Epithelial cell of esophagus (primary cell): ENCODE results near the gene ZNF579.

Source experiments
- DNase-seq: peaks from one replicate; pipeline ENCODE4 v3.0.0; 2010; ENCODE audit warnings: low read depth
- H3K4me3 ChIP-seq: 2 replicates; pipeline ENCODE4 v1.5.1; 2011; ENCODE audit warnings: mild to moderate bottlenecking, low read length, control low read depth
- TF ChIP-seq, protein P1 (sequence below): IDR thresholded peaks from 2 replicates; pipeline ENCODE4 v1.5.1; 2011; ENCODE audit warnings: low read depth, mild to moderate bottlenecking, low read length, control low read depth, inconsistent platforms; ENCODE audit not compliant: insufficient read depth; ENCODE audit errors: missing control alignments

ZNF579 gene

DNA sequence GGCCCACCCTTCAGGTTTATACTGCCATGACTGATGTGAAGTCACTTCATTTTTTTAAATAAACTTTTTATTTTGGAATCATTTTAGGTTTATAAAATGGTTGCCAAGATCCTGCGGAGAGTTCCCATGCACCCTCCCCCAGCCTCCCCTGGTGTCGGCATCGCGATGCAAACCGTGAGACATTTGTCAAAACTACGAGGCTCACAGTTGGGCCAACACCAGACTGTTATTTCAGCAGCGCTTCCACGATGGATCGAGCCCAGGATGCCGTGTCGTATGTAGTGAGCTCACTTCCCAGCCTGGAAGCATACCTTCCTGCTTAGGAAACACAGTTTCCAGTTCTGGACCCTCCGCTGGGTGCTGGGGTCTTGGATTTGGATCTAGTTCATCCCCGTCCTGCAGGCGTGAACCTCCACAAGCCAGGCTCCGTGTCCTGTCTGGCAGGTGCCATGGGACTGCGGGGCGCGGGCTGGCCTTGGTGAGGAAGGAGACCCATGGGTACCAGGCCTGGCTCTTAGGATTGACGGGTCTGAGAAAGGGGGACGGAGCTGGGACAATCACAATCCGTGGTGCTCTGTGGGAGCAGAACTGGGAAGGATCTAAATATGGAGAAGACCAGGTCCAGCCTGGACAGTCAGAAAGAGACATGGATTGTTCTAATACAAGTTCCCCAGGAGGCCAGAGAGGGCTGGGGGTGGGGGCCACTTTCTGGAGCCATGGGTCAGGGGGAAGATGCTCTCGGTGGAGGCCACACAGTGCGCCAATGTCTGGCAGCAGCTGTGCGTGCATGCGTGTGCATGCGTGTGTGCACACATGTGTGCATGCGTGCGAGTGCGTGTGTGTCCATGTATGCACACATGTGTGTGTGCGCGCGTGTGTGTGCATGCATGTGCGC is 41.3 kb downstream of the ZNF579 start:
- TF ChIP-seq, protein P1, sequence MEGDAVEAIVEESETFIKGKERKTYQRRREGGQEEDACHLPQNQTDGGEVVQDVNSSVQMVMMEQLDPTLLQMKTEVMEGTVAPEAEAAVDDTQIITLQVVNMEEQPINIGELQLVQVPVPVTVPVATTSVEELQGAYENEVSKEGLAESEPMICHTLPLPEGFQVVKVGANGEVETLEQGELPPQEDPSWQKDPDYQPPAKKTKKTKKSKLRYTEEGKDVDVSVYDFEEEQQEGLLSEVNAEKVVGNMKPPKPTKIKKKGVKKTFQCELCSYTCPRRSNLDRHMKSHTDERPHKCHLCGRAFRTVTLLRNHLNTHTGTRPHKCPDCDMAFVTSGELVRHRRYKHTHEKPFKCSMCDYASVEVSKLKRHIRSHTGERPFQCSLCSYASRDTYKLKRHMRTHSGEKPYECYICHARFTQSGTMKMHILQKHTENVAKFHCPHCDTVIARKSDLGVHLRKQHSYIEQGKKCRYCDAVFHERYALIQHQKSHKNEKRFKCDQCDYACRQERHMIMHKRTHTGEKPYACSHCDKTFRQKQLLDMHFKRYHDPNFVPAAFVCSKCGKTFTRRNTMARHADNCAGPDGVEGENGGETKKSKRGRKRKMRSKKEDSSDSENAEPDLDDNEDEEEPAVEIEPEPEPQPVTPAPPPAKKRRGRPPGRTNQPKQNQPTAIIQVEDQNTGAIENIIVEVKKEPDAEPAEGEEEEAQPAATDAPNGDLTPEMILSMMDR: no peak
- no peak for DNase-seq

DNA sequence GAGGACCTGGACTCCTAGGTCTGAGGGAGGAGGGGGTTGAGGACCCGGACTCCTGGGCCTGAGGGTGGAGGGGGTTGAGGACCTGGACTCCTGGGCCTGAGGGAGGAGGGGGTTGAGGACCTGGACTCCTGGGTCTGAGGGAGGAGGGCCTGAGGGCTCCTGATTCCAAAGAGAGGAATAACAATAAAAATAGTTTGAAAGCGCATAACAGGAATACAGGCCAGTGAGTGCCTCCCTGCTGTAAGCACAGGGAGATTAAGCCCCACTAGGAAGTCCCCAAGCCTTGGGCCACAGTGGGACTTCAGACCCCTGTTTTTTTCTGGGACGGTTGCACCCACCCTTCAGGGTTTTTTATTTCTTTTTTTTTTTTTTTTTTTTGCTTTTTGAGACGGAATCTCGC is 42.5 kb downstream of the ZNF579 start:
- H3K4me3 ChIP-seq: no peak overlapping the region

More for the DNA sequence above, 41.3 kb downstream of the ZNF579 start:
- no peak overlapping the region for H3K4me3 ChIP-seq

DNA sequence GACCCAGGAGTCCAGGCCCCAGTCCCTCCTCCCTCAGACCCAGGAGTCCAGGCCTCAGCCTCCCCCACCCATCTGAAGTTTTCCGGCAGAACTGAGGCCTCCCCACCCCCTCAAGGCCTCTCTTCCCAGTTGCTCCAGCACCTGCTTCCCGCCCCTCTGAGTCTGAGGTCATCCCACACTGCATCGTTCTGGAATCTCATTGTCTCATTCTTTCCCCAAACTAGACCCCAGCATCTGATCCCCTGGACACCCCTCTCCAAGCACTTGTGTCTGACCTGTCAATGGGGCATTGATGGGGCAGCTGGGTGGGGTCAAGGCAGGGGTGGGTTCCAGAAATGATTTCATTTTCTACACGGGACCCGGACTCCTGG is 42.9 kb downstream of the ZNF579 start:
- TF ChIP-seq, protein P1: no peak
- no peak for DNase-seq
- H3K4me3 ChIP-seq: no peak overlapping the region

More for the DNA sequence above, 42.5 kb downstream of the ZNF579 start:
- TF ChIP-seq, protein P1: no peak
- no peak for DNase-seq

DNA sequence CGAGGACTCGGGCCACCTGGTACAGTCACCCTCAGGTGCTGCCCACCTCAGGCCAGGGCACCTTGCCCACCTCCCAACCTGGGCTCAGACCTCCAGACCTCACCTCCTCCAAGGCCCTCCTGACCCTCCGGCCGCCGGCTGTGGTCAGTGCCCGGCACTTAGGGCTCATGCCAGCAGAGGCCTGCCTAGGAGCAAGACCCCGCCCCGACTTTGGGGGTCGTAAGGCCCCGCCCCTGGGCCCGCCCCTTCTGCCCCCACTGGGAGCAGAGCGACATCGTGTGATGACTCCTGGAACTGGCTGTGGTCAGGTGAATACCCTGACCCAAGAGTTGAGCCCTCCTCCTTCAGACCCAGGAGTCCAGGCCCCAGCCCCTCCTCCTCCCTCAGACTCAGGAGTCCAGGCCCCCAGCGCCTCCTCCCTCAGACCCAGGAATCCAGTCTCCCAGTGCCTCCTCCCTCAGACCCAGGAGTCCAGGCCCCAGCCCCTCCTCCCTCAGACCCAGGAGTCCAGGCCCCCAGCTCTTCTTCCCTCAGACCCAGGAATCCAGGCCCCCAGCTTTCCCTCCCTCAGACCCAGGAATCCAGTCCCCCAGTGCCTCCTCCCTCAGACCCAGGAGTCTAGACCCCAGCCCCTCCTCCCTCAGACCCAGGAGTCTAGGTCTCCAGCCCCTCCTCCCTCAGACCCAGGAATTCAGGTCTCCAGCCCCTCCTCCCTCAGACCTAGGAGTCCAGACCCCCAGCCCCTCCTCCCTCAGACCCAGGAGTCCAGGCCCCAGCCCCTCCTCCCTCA is 43.5 kb downstream of the ZNF579 start, which contains the start of gene SBK2:
Gene SBK2 (minus strand): TSS at position 183 of the 790 bp plus-strand sequence. CDS start 839 bp downstream, outside the sequence.
- TF ChIP-seq, protein P1: no peak
- no peak within 1 kb of the TSS for H3K4me3 ChIP-seq
- DNase-seq: no peak

DNA sequence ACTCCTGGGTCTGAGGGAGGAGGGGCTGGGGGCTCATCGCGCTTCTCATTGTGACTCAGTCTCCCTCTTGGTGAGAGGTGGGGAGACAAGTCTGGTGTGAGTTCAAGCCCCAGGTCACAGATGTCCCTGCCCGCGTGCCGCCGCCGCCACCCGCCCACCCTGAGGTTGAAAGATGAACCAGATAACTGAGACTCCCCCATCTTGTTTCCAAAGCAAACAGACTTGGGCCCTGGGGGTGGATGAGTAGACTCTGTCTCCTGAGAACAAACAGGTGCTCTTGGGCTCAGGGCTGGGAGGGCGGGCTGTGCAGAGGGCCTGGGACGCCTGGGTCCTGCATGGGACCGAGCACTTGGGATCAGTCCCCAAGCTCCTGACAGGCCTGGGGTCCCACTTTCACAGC is 44.3 kb downstream of the ZNF579 start:
- TF ChIP-seq, protein P1: no peak
- DNase-seq: no peak
- no peak overlapping the region for H3K4me3 ChIP-seq

DNA sequence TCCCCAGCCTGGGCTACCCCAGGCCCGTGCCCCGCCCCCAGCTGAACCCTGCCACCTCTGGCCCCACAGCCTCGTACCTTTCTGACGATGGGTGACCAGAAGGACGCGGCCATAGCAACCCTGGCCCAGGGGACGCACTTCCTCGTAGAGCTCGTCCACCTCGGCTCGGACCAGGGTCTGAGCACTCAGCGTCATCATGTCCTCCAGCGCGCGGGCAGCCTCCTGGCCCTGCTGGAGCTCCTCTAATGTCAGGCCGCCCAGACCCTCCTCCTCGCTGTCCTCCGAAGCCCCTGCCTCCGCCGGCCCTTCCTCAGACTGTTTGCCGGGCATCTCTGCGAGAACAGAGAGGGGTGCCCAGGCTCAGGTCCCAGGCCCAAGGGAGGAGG is 44.7 kb downstream of the ZNF579 start:
- H3K4me3 ChIP-seq: no peak overlapping the region
- DNase-seq: no peak
- TF ChIP-seq, protein P1: no peak
